Activated B cell treated with CpG ODN at 0.5 μM for 24 hours (primary cell): Measurements from ENCODE around the gene FNDC7. TPM values are rescaled to one million over a fixed set of nuclear protein-coding genes. Genes with fewer than 3 reads are reported as not detected.

ENCODE experiments used
- ATAC-seq: fragments of 200-7000 bp; cut with Tn5 transposase; one replicate; pipeline ENCODE4 v1.10.0; 2021; ENCODE audit warnings: low read depth, mild to moderate bottlenecking, moderate library complexity
- CTCF ChIA-PET: fragments of 350-600 bp; sonication (Branson Sonifier 250); formaldehyde crosslinking; loops from one replicate; lab custom pipeline; 2021; ENCODE audit warnings: antibody characterized with exemption; lab: Charles Lee
- POLR2A ChIA-PET: fragments of 350-600 bp; sonication (Branson Sonifier 250); formaldehyde crosslinking; loops from one replicate; lab custom pipeline; 2021; ENCODE audit warnings: antibody characterized with exemption; lab: Charles Lee
- DNase-seq: peaks from one replicate; pipeline ENCODE4 v3.0.0; 2022
- H3K27ac Mint-ChIP-seq: one replicate; pipeline ENCODE4 v1.8.0; 2020; ENCODE audit warnings: mixed read lengths
- H3K27me3 Mint-ChIP-seq: one replicate; pipeline ENCODE4 v1.8.0; 2021; ENCODE audit warnings: mixed read lengths
- H3K36me3 Mint-ChIP-seq: one replicate; pipeline ENCODE4 v1.8.0; 2021; ENCODE audit warnings: low read depth, mixed read lengths
- H3K4me1 Mint-ChIP-seq: one replicate; pipeline ENCODE4 v1.8.0; 2021; ENCODE audit warnings: mixed read lengths
- H3K4me3 Mint-ChIP-seq: one replicate; pipeline ENCODE4 v1.8.0; 2020; ENCODE audit warnings: mild to moderate bottlenecking, mixed read lengths
- H3K9me3 Mint-ChIP-seq: one replicate; pipeline ENCODE4 v1.8.0; 2020; ENCODE audit warnings: mixed read lengths
- CTCF ChIP-seq: fragments of 200-600 bp; IDR thresholded peaks from one replicate; pipeline ENCODE4 v1.8.0; 2022; ENCODE audit warnings: antibody characterized with exemption, mild to moderate bottlenecking
- intact Hi-C: fragments of 100-400 bp; cut with micrococcal nuclease; formaldehyde crosslinking; loops from one replicate; pipeline ENCODE4 v1.15.1; 2024
- total RNA-seq: library from RNA; stranded (reverse); gene quantifications from 2 replicates; pipeline ENCODE4 v1.2.3, GENCODE V29; 2022

The FNDC7 gene
- total RNA-seq, 1 donor from 2014 or later = not detected

- H3K27ac Mint-ChIP-seq = no peak overlapping the region
- ChIA-PET POLR2A (no interaction called here), CTCF (no interaction called here)
- H3K9me3 Mint-ChIP-seq = no peaks in the 10 kb centered on the region
- no peak for TF ChIP-seq CTCF
- DNase-seq (no peak), ATAC-seq (no peak)
- H3K4me3 Mint-ChIP-seq = no peak overlapping the region
- no peaks in the 10 kb centered on the region for H3K36me3 Mint-ChIP-seq
- intact Hi-C loops = no loop called here
- H3K4me1 Mint-ChIP-seq = no peaks in the 10 kb centered on the region
- H3K27me3 Mint-ChIP-seq = peaks cover 12% of the 10 kb centered on the region
These were observed 43.9 kb upstream of the FNDC7 start for GRCh38 chr1:108668777-108669176.

GRCh38 chr1:108669679-108670078 lies 43.0 kb upstream of the FNDC7 start:
- TF ChIP-seq CTCF = no peak
- DNase-seq = no peak
- ChIA-PET POLR2A (no interaction called here), CTCF (no interaction called here)
- intact Hi-C loops = no loop called here
- no peak for ATAC-seq
- Mint-ChIP-seq H3K9me3 (no peaks in the 10 kb centered on the region), H3K27ac (no peak overlapping the region), H3K27me3 (peaks cover 12% of the 10 kb centered on the region), H3K4me3 (no peak overlapping the region), H3K36me3 (no peaks in the 10 kb centered on the region), H3K4me1 (no peaks in the 10 kb centered on the region)

- Mint-ChIP-seq H3K36me3 (no peaks in the 10 kb centered on the region), H3K27ac (no peak overlapping the region), H3K4me1 (no peaks in the 10 kb centered on the region), H3K9me3 (no peaks in the 10 kb centered on the region), H3K4me3 (no peak overlapping the region), H3K27me3 (peaks cover 12% of the 10 kb centered on the region)
- no peak for ATAC-seq
- intact Hi-C loops = no loop called here
- ChIA-PET POLR2A (no interaction called here), CTCF (no interaction called here)
- DNase-seq = no peak
- TF ChIP-seq CTCF = no peak
These were observed 42.5 kb upstream of the FNDC7 start for GRCh38 chr1:108670131-108670773.

GRCh38 chr1:108671143-108671542 lies 41.6 kb upstream of the FNDC7 start:
- CTCF ChIA-PET = no interaction called here
- H3K27ac Mint-ChIP-seq = no peak overlapping the region
- H3K27me3 Mint-ChIP-seq = peaks cover 12% of the 10 kb centered on the region
- H3K4me1 Mint-ChIP-seq = no peaks in the 10 kb centered on the region
- H3K4me3 Mint-ChIP-seq = no peak overlapping the region
- DNase-seq (no peak), ATAC-seq (no peak)
- no peaks in the 10 kb centered on the region for H3K9me3 Mint-ChIP-seq
- no peak for TF ChIP-seq CTCF
- H3K36me3 Mint-ChIP-seq = no peaks in the 10 kb centered on the region
- POLR2A ChIA-PET = no interaction called here
- intact Hi-C loops = no loop called here

- DNase-seq (no peak), ATAC-seq (no peak)
- Mint-ChIP-seq H3K36me3 (no peaks in the 10 kb centered on the region), H3K27me3 (peaks cover 9% of the 10 kb centered on the region), H3K9me3 (no peaks in the 10 kb centered on the region), H3K4me3 (no peak overlapping the region), H3K27ac (no peak overlapping the region), H3K4me1 (no peaks in the 10 kb centered on the region)
- POLR2A ChIA-PET = no interaction called here
- intact Hi-C loops = no loop called here
- CTCF ChIA-PET = no interaction called here
- no peak for TF ChIP-seq CTCF
These were observed 34.0 kb upstream of the FNDC7 start for GRCh38 chr1:108678706-108679105.
